ENCODE measurements around the gene FAM25A.

FAM25A gene

GRCh38 chr10:87064651-87065050 is 44.6 kb downstream of the FAM25A start:
- no peak for DNase-seq (ENCODE audit: low read depth)

- DNase-seq (ENCODE audit: low read depth) = no peak
Measured at GRCh38 chr10:87066178-87066577, 46.1 kb downstream of the FAM25A start.

GRCh38 chr10:87066865-87067264 is 46.8 kb downstream of the FAM25A start:
- no peak for DNase-seq (ENCODE audit: low read depth)

- DNase-seq (ENCODE audit: low read depth) = no peak
Measured at GRCh38 chr10:87068281-87068680, 48.2 kb downstream of the FAM25A start.

GRCh38 chr10:87072449-87072848 is 52.4 kb downstream of the FAM25A start:
- no peak for DNase-seq (ENCODE audit: low read depth)

Data from T follicular helper cell (primary cell).